AG04449 (cell line): ENCODE data around the gene SUPT3H.
"Not testable (repeated sequence)": the region's sequence is repeated elsewhere in the genome, so short reads cannot be mapped to it uniquely, and the experiment has no call there.

ENCODE experiments used
- CTCF ChIA-PET: fragments of 350-600 bp; formaldehyde crosslinking; extraction: SDS; loops from one replicate; lab custom pipeline; 2021; ENCODE audit warnings: antibody characterized with exemption; lab: Yijun Ruan, JAX
- POLR2A ChIA-PET: fragments of 400-600, 350-600 bp; formaldehyde crosslinking; extraction: SDS; loops from one replicate; lab custom pipeline; 2020; ENCODE audit warnings: antibody characterized with exemption, inconsistent platforms; lab: Yijun Ruan, JAX
- DNase-seq: peaks from one replicate; pipeline ENCODE4 v3.0.0-alpha.2; 2010; ENCODE audit warnings: low read depth, low spot score
- H3K4me3 ChIP-seq: 2 replicates; pipeline ENCODE4 v1.5.1; 2011; ENCODE audit warnings: low read depth, mild to moderate bottlenecking, control low read depth, low read length
- CTCF ChIP-seq: IDR thresholded peaks from one replicate; pipeline ENCODE4 v1.5.1; 2011; ENCODE audit warnings: mild to moderate bottlenecking, moderate library complexity, low read length, control low read depth, inconsistent platforms; ENCODE audit not compliant: insufficient read depth; ENCODE audit errors: missing control alignments

The SUPT3H gene

GRCh38 chr6:44869321-44869897 lies 508.3 kb downstream of the SUPT3H start:
- no peak for TF ChIP-seq CTCF
- no peak for DNase-seq
- ChIA-PET POLR2A (no interaction called here), CTCF (interaction anchor here (1.1 kb wide), 1 partner anchor 239 kb away, joined by 3 read pairs; no protein-coding TSS in a partner anchor)
- no peak overlapping the region for H3K4me3 ChIP-seq

- TF ChIP-seq CTCF = no peak
- ChIA-PET POLR2A (no interaction called here), CTCF (interaction anchor here (1.1 to 1.7 kb wide), 2 partner anchors 238 to 393 kb away, joined by 3 to 8 read pairs; no protein-coding TSS in a partner anchor)
- H3K4me3 ChIP-seq = no peak overlapping the region
- no peak for DNase-seq
Observed at GRCh38 chr6:44868910-44869309, 508.8 kb downstream of the SUPT3H start.

GRCh38 chr6:44868335-44868668 lies 509.4 kb downstream of the SUPT3H start:
- no peak for DNase-seq
- ChIA-PET CTCF (interaction anchor here (1.7 kb wide), 1 partner anchor 392 kb away, joined by 8 read pairs; no protein-coding TSS in a partner anchor), POLR2A (no interaction called here)
- TF ChIP-seq CTCF = no peak
- H3K4me3 ChIP-seq = no peak overlapping the region

- DNase-seq = no peak
- no peak for TF ChIP-seq CTCF
- POLR2A ChIA-PET = no interaction called here
- CTCF ChIA-PET = interaction anchor here (1.7 kb wide), 1 partner anchor 392 kb away, joined by 8 read pairs; no protein-coding TSS in a partner anchor
- H3K4me3 ChIP-seq = no peak overlapping the region
Observed at GRCh38 chr6:44867571-44868334, 510.0 kb downstream of the SUPT3H start.

GRCh38 chr6:44865184-44865583 lies 512.5 kb downstream of the SUPT3H start:
- DNase-seq, POLR2A ChIA-PET, H3K4me3 ChIP-seq: not testable (repeated sequence)
- CTCF ChIA-PET = interaction anchor here (0.7 kb wide), 1 partner anchor 495 kb away, joined by 5 read pairs; no protein-coding TSS in a partner anchor

GRCh38 chr6:44859901-44860410 lies 517.8 kb downstream of the SUPT3H start:
- ChIA-PET CTCF (interaction anchor here (1.0 kb wide), 2 partner anchors 204 to 229 kb away, joined by 3 read pairs; no protein-coding TSS in a partner anchor), POLR2A (interaction anchor here (0.5 kb wide), 1 partner anchor 54 kb away, joined by 3 read pairs; no protein-coding TSS in a partner anchor)
- no peak for TF ChIP-seq CTCF
- no peak overlapping the region for H3K4me3 ChIP-seq
- DNase-seq = no peak
